Keratinocyte (primary cell): ENCODE results near the gene ZNF174. TPM values are rescaled to one million over a fixed set of nuclear protein-coding genes. Genes with fewer than 3 reads are reported as not detected.

ENCODE experiments used
- DNase-seq: peaks from one replicate; pipeline ENCODE4 v3.0.0-alpha.2; 2011; ENCODE audit warnings: low read depth, missing footprints, low spot score
- FAIRE-seq: peaks from 2 replicates; lab custom pipeline; 2011; peaks lifted over from hg19 to GRCh38; lab: Jason Lieb, UNC
- H2AFZ ChIP-seq: 2 replicates; pipeline ENCODE4 v1.6.0; 2012; ENCODE audit warnings: low read length, control low read depth, inconsistent platforms; ENCODE audit not compliant: control insufficient read depth
- H3K27ac ChIP-seq: 2 replicates; pipeline ENCODE4 v1.5.1; 2011; ENCODE audit warnings: low read length; ENCODE audit not compliant: control insufficient read depth, insufficient read depth
- H3K27me3 ChIP-seq: 3 replicates; pipeline ENCODE4 v1.6.0; 2011; ENCODE audit warnings: low read length; ENCODE audit not compliant: control insufficient read depth, insufficient read depth; ENCODE audit errors: extremely low read depth
- H3K36me3 ChIP-seq, 2 experiments: 2 replicates in 1 of 2; 3 replicates in 1 of 2; pipeline ENCODE4 v1.5.1; 2011; ENCODE audit warnings: low read length in 2 of 2, mild to moderate bottlenecking in 1 of 2; ENCODE audit not compliant: control insufficient read depth in 2 of 2, insufficient read depth in 2 of 2; ENCODE audit errors: extremely low read depth in 1 of 2
- H3K4me1 ChIP-seq: 3 replicates; pipeline ENCODE4 v1.5.1; 2011; ENCODE audit warnings: low read length; ENCODE audit not compliant: control insufficient read depth, insufficient read depth; ENCODE audit errors: extremely low read depth
- H3K4me2 ChIP-seq: 3 replicates; pipeline ENCODE4 v1.6.0; 2011; ENCODE audit warnings: low read depth, low read length; ENCODE audit not compliant: control insufficient read depth, insufficient read depth; ENCODE audit errors: extremely low read depth
- H3K4me3 ChIP-seq, 3 experiments: fragments of 200-600 bp in 1 of 3; sonication (generic) in 1 of 3; 2 replicates in 2 of 3; 3 replicates in 1 of 3; pipeline ENCODE4 v1.5.1; 2011 to 2016; ENCODE audit warnings: low read length in 3 of 3, mild to moderate bottlenecking in 3 of 3, control low read depth in 2 of 3, inconsistent platforms in 1 of 3, low read depth in 1 of 3, mixed read lengths in 1 of 3, mixed run types in 1 of 3, moderate library complexity in 1 of 3; ENCODE audit not compliant: control insufficient read depth in 2 of 3, insufficient read depth in 2 of 3; ENCODE audit errors: extremely low read depth in 1 of 3
- H3K79me2 ChIP-seq: 2 replicates; pipeline ENCODE4 v1.6.0; 2012; ENCODE audit warnings: low read length; ENCODE audit not compliant: control insufficient read depth, insufficient read depth
- H3K9ac ChIP-seq: 3 replicates; pipeline ENCODE4 v1.6.0; 2011; ENCODE audit warnings: low read length; ENCODE audit not compliant: control insufficient read depth, insufficient read depth; ENCODE audit errors: extremely low read depth
- H3K9me1 ChIP-seq: 3 replicates; pipeline ENCODE4 v1.6.0; 2011; ENCODE audit warnings: low read length; ENCODE audit not compliant: control insufficient read depth, insufficient read depth; ENCODE audit errors: extremely low read depth
- H3K9me3 ChIP-seq: 2 replicates; pipeline ENCODE4 v1.5.1; 2012; ENCODE audit warnings: low read depth, low read length; ENCODE audit not compliant: control insufficient read depth
- H4K20me1 ChIP-seq: 3 replicates; pipeline ENCODE4 v1.6.0; 2011; ENCODE audit warnings: low read length; ENCODE audit not compliant: control insufficient read depth, insufficient read depth; ENCODE audit errors: extremely low read depth
- EZH2 ChIP-seq: IDR thresholded peaks from one replicate; pipeline ENCODE4 v1.6.1; 2012; ENCODE audit warnings: inconsistent platforms, mild to moderate bottlenecking, low read length, moderate library complexity
- dilution Hi-C: fragments of 300-500 bp; cut with MboI; formaldehyde crosslinking; loops from one replicate; pipeline ENCODE4 v1.7.0; 2020; ENCODE audit warnings: low sequenced_read_pairs; ENCODE audit not compliant: extremely low pct_ligation_motif_present
- polyA plus RNA-seq, 5 experiments: library from polyadenylated mRNA; depleted of rRNA in 3 of 5; stranded (reverse) in 3 of 5; stranded (forward) in 1 of 5; unstranded in 1 of 5; fragments of >200 nt; gene quantifications; 1 replicate in 1 of 5; 2 replicates in 3 of 5; 3 replicates in 1 of 5; pipeline versions ENCODE4 v1.2.1 to v1.2.3, GENCODE V29; 2011 to 2012; ENCODE audit warnings: missing spikeins in 2 of 5, low read depth in 1 of 5, low replicate concordance in 1 of 5
- TF ChIP-seq, protein P1 (sequence below), 3 experiments: IDR thresholded peaks in 1 of 3; conservative IDR thresholded peaks in 1 of 3; optimal IDR thresholded peaks in 1 of 3; 2 replicates in 2 of 3; 3 replicates in 1 of 3; pipeline versions ENCODE3 to v1.5.1; 2011; ENCODE audit warnings: low read length in 3 of 3, mild to moderate bottlenecking in 3 of 3, moderate library complexity in 2 of 3, control low read depth in 1 of 3, inconsistent platforms in 1 of 3; ENCODE audit not compliant: insufficient read depth in 2 of 3; ENCODE audit errors: extremely low read depth in 1 of 3

The ZNF174 gene
- polyA plus RNA-seq, 1 donor (not counting 4 experiments of a cell fraction or from before 2014, with no cell fraction given) = 8.0 TPM

DNA sequence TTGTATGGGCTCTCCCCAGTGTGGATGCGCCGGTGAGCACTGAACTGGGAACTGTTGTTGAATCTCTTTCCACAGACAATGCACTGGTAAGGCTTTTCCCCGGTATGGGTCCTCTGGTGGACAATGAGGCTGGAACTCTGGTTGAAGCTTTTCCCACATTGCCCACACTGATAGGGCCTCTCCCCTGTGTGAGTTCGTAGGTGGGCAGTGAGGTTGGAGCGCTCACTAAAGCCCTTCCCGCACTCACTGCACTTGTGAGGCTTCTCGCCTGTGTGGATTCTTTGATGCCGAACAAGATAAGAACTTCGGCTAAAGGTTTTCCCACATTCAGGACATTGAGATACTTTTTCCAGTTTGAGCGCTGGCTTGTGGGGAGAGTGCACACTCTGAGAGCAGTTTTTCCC, 18.0 kb upstream of the ZNF174 start:
- Histone ChIP-seq H2AFZ (no peak overlapping the region), H3K27me3 (no peaks in the 10 kb centered on the region), H3K9me3 (peaks cover 38% of the 10 kb centered on the region), H3K9me1 (no peaks in the 10 kb centered on the region), H4K20me1 (no peaks in the 10 kb centered on the region), H3K4me1 (no peaks in the 10 kb centered on the region), H3K4me2 (no peak overlapping the region), H3K4me3 (no peak overlapping the region), H3K27ac (no peak overlapping the region), H3K36me3 (peaks cover 23 to 30% of the 10 kb centered on the region in 2 experiments), H3K9ac (no peak overlapping the region), H3K79me2 (peaks cover 4% of the 10 kb centered on the region)
- TF ChIP-seq EZH2 = no peak
- TF ChIP-seq, protein P1, sequence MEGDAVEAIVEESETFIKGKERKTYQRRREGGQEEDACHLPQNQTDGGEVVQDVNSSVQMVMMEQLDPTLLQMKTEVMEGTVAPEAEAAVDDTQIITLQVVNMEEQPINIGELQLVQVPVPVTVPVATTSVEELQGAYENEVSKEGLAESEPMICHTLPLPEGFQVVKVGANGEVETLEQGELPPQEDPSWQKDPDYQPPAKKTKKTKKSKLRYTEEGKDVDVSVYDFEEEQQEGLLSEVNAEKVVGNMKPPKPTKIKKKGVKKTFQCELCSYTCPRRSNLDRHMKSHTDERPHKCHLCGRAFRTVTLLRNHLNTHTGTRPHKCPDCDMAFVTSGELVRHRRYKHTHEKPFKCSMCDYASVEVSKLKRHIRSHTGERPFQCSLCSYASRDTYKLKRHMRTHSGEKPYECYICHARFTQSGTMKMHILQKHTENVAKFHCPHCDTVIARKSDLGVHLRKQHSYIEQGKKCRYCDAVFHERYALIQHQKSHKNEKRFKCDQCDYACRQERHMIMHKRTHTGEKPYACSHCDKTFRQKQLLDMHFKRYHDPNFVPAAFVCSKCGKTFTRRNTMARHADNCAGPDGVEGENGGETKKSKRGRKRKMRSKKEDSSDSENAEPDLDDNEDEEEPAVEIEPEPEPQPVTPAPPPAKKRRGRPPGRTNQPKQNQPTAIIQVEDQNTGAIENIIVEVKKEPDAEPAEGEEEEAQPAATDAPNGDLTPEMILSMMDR (optimal IDR thresholded peaks at IDR 0.05 in 1 of 3, IDR thresholded peaks at IDR 0.05 in 1 of 3, conservative IDR thresholded peaks at IDR 0.05 in 1 of 3; ENCODE audit: extremely low read depth in 1 of 3, insufficient read depth in 2 of 3, low read length in 3 of 3) = no peak
- DNase-seq (no peak), FAIRE-seq (no peak)
- dilution Hi-C loops = no loop called here

DNA sequence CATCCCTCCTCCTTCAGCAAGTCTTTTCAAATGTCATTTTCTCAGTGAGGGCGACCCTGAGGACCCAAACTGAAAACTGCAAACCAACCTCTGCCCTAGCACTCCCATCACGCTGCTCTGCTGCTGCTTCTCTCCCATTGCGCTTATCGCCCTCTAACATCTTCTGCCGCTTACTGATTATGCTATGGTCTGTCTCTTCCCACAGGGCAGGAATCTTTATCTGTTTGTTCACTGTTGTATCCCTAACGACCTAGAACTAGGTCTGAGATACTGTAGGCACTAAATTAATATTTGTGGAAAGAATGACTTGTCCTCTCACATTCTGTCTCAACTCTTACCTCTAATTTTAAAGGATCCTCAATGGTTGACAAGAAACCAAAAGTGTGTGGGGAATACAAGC, 12.7 kb upstream of the ZNF174 start:
- Histone ChIP-seq H3K4me3 (no peak overlapping the region), H3K9ac (no peak overlapping the region), H3K36me3 (peaks cover 30 to 37% of the 10 kb centered on the region in 2 experiments), H3K4me2 (no peak overlapping the region), H3K4me1 (no peaks in the 10 kb centered on the region), H4K20me1 (no peaks in the 10 kb centered on the region), H3K27me3 (no peaks in the 10 kb centered on the region), H2AFZ (no peak overlapping the region), H3K9me3 (peaks cover 14% of the 10 kb centered on the region), H3K79me2 (peaks cover 9% of the 10 kb centered on the region), H3K27ac (no peak overlapping the region), H3K9me1 (no peaks in the 10 kb centered on the region)
- FAIRE-seq (no peak), DNase-seq (no peak)
- dilution Hi-C loops = no loop called here
- no peak for TF ChIP-seq EZH2
- TF ChIP-seq, protein P1 (optimal IDR thresholded peaks at IDR 0.05 in 1 of 3, IDR thresholded peaks at IDR 0.05 in 1 of 3, conservative IDR thresholded peaks at IDR 0.05 in 1 of 3; ENCODE audit: extremely low read depth in 1 of 3, insufficient read depth in 2 of 3, low read length in 3 of 3) = no peak
